Motor neuron (in vitro differentiated cells): ENCODE data around the gene ARHGAP24. TPM values are rescaled to one million over a fixed set of nuclear protein-coding genes. Genes with fewer than 3 reads are reported as not detected.
A peak's percentile ranks its signal among the peaks of the same experiment; 100 is the strongest.
"Not testable (repeated sequence)": the region's sequence is repeated elsewhere in the genome, so short reads cannot be mapped to it uniquely, and the experiment has no call there.

Experiments used
- ATAC-seq, 8 experiments: fragments of 200-7000 bp; cut with Tn5 transposase; replicated peaks in 6 of 8; 2 replicates each; pipeline ENCODE4 v1.8.0; 2021; ENCODE audit warnings: mild to moderate bottlenecking in 8 of 8, moderate library complexity in 8 of 8
- H3K27ac ChIP-seq, 2 donors: fragments of 250-450 bp; sonication (Bioruptor Pico); 2 replicates each; pipeline ENCODE4 v1.9.0; 2021; ENCODE audit warnings: antibody characterized with exemption in 2 of 2, mild to moderate bottlenecking in 2 of 2, moderate library complexity in 1 of 2
- H3K4me1 ChIP-seq, 2 donors: fragments of 250-450 bp; sonication (Bioruptor Pico); replicated peaks in 1 of 2; 2 replicates each; pipeline ENCODE4 v1.6.1; 2021; ENCODE audit warnings: antibody characterized with exemption in 2 of 2, mild to moderate bottlenecking in 2 of 2, moderate library complexity in 1 of 2
- H3K4me3 ChIP-seq, 5 donors: fragments of 250-450 bp; sonication (Bioruptor Pico); 2 replicates each; pipeline ENCODE4 v1.9.0; 2021; ENCODE audit warnings: antibody characterized with exemption in 5 of 5, mild to moderate bottlenecking in 5 of 5, moderate library complexity in 4 of 5
- WGBS, 10 experiments: fragments of 450-650 bp; shearing (Covaris generic); methylation state at CpG; one replicate each; pipeline ENCODE4 v1.0.0; 2022; 5-methylcytosine and 5-hydroxymethylcytosine counted together
- in situ Hi-C, 9 experiments: fragments of 400-800 bp; cut with MboI; loops; one replicate each; pipeline ENCODE4 v1.15.0; 2021; ENCODE audit warnings: low sequenced_read_pairs in 9 of 9, low pct_unique_long_range_greater_than_20kb in 2 of 9; ENCODE audit not compliant: unreplicated experiment in 9 of 9
- total RNA-seq, 8 experiments: library from RNA; unstranded; fragments of 300-600 nt; gene quantifications; 2 replicates each; pipeline versions ENCODE4 v1.2.3 to v1.2.4, GENCODE V29; 2022

The ARHGAP24 gene
- total RNA-seq, 8 experiments from 2014 or later = 0.67 to 17.6 (median 2.5) TPM

GRCh38 chr4:85965017-85965416, 490.1 kb downstream of the ARHGAP24 start:
- in situ Hi-C loops = loop anchor here in 2 of 9 experiments (25.0 kb wide), 2 partner anchors 203 to 878 kb away; no protein-coding TSS in a partner anchor
- not testable (repeated sequence) for H3K4me3 ChIP-seq, H3K4me1 ChIP-seq, ATAC-seq, H3K27ac ChIP-seq
- WGBS, 10 experiments = 86 to 100% (median 97%) methylated on average over 2 to 4 of the region's 4 CpGs; no CpG with 5 or more reads in 4 of the 10 experiments

GRCh38 chr4:85965529-85965928, 490.6 kb downstream of the ARHGAP24 start:
- 78 to 100% (median 80%) methylated on average over 1 of the region's 1 CpG; no CpG with 5 or more reads in 7 of the 10 experiments for WGBS, 10 experiments
- no peak for ATAC-seq
- in situ Hi-C loops = loop anchor here in 2 of 9 experiments (25.0 kb wide), 2 partner anchors 203 to 878 kb away; no protein-coding TSS in a partner anchor
- no peak overlapping the region for H3K4me3 ChIP-seq
- no peak overlapping the region for H3K27ac ChIP-seq
- H3K4me1 ChIP-seq = no peaks in the 10 kb centered on the region

GRCh38 chr4:85966373-85966772, 491.4 kb downstream of the ARHGAP24 start:
- WGBS, 10 experiments = 24 to 100% (median 67%) methylated on average over 1 to 2 of the region's 2 CpGs; no CpG with 5 or more reads in 1 of the 10 experiments
- H3K27ac ChIP-seq = no peak overlapping the region
- ATAC-seq = no peak
- no peak overlapping the region for H3K4me3 ChIP-seq
- in situ Hi-C loops = loop anchor here in 2 of 9 experiments (25.0 kb wide), 2 partner anchors 204 to 879 kb away; no protein-coding TSS in a partner anchor
- H3K4me1 ChIP-seq = no peaks in the 10 kb centered on the region

- WGBS, 10 experiments = 71 to 100% (median 94%) methylated on average over 1 to 2 of the region's 2 CpGs; no CpG with 5 or more reads in 4 of the 10 experiments
- Histone ChIP-seq H3K4me1 (no peaks in the 10 kb centered on the region), H3K27ac (no peak overlapping the region), H3K4me3 (no peak overlapping the region)
- ATAC-seq = no peak
- in situ Hi-C loops = loop anchor here in 2 of 9 experiments (25.0 kb wide), 2 partner anchors 206 to 881 kb away; no protein-coding TSS in a partner anchor
These were observed 492.9 kb downstream of the ARHGAP24 start for GRCh38 chr4:85967872-85968271.

- ATAC-seq = peak; percentile 43 to 70 (median 55)
- 6 to 52% (median 29%) methylated on average over 2 to 3 of the region's 3 CpGs; no CpG with 5 or more reads in 1 of the 10 experiments for WGBS, 10 experiments
- Histone ChIP-seq H3K4me3 (no peak overlapping the region), H3K4me1 (no peaks in the 10 kb centered on the region), H3K27ac (no peak overlapping the region)
- in situ Hi-C loops = loop anchor here in 2 of 9 experiments (25.0 kb wide), 2 partner anchors 207 to 882 kb away; no protein-coding TSS in a partner anchor
These were observed 494.2 kb downstream of the ARHGAP24 start for GRCh38 chr4:85968945-85969819.

GRCh38 chr4:85970535-85970934, 495.6 kb downstream of the ARHGAP24 start:
- in situ Hi-C loops = loop anchor here in 3 of 9 experiments (10.0 to 25.0 kb wide), 3 partner anchors 186 to 883 kb away; no protein-coding TSS in a partner anchor
- no peak for ATAC-seq
- Histone ChIP-seq H3K27ac (no peak overlapping the region), H3K4me3 (no peak overlapping the region), H3K4me1 (no peaks in the 10 kb centered on the region)
- 35 to 100% (median 75%) methylated on average over 1 to 2 of the region's 2 CpGs; no CpG with 5 or more reads in 5 of the 10 experiments for WGBS, 10 experiments

GRCh38 chr4:85979276-85979675, 504.3 kb downstream of the ARHGAP24 start:
- WGBS, 10 experiments = 37 to 100% (median 76%) methylated on average over 1 to 3 of the region's 3 CpGs; no CpG with 5 or more reads in 1 of the 10 experiments
- ATAC-seq = no peak
- H3K4me1 ChIP-seq = no peaks in the 10 kb centered on the region
- no peak overlapping the region for H3K4me3 ChIP-seq
- in situ Hi-C loops = loop anchor here in 1 of 9 experiments (10.0 kb wide), 1 partner anchor 194 kb away; no protein-coding TSS in a partner anchor
- H3K27ac ChIP-seq = no peak overlapping the region

- no peak overlapping the region for H3K4me3 ChIP-seq
- no peaks in the 10 kb centered on the region for H3K4me1 ChIP-seq
- WGBS, 10 experiments = 70 to 100% (median 100%) methylated on average over 1 of the region's 1 CpG; no CpG with 5 or more reads in 2 of the 10 experiments
- ATAC-seq = no peak
- H3K27ac ChIP-seq = no peak overlapping the region
- in situ Hi-C loops = no loop called here
These were observed 511.3 kb downstream of the ARHGAP24 start for GRCh38 chr4:85986266-85986665.

GRCh38 chr4:85993641-85994040, 518.7 kb downstream of the ARHGAP24 start:
- H3K27ac ChIP-seq = no peak overlapping the region
- ATAC-seq = no peak
- 49 to 100% (median 100%) methylated on average over 1 to 2 of the region's 2 CpGs; no CpG with 5 or more reads in 3 of the 10 experiments for WGBS, 10 experiments
- no peaks in the 10 kb centered on the region for H3K4me1 ChIP-seq
- no peak overlapping the region for H3K4me3 ChIP-seq
- in situ Hi-C loops = no loop called here

- H3K4me3 ChIP-seq = no peak overlapping the region
- no peak for ATAC-seq
- no peak overlapping the region for H3K27ac ChIP-seq
- peaks cover 0 to 2% of the 10 kb centered on the region in 2 donors for H3K4me1 ChIP-seq
- in situ Hi-C loops = no loop called here
These were observed 519.6 kb downstream of the ARHGAP24 start for GRCh38 chr4:85994576-85994975.

- 60 to 100% (median 100%) methylated on average over 1 to 4 of the region's 6 CpGs; no CpG with 5 or more reads in 3 of the 10 experiments for WGBS, 10 experiments
- H3K4me1 ChIP-seq = peaks cover 0 to 2% of the 10 kb centered on the region in 2 donors
- in situ Hi-C loops = no loop called here
- no peak overlapping the region for H3K4me3 ChIP-seq
- no peak overlapping the region for H3K27ac ChIP-seq
- no peak for ATAC-seq
These were observed 520.4 kb downstream of the ARHGAP24 start for GRCh38 chr4:85995361-85995760.

GRCh38 chr4:86001591-86001990, 526.6 kb downstream of the ARHGAP24 start:
- H3K4me1 ChIP-seq = peaks cover 0 to 2% of the 10 kb centered on the region in 2 donors
- in situ Hi-C loops = no loop called here
- ATAC-seq = no peak
- WGBS, 10 experiments = 50 to 100% (median 100%) methylated on average over 1 to 2 of the region's 2 CpGs; no CpG with 5 or more reads in 3 of the 10 experiments
- H3K27ac ChIP-seq = no peak overlapping the region
- H3K4me3 ChIP-seq = no peak overlapping the region

- in situ Hi-C loops = no loop called here
- H3K4me3 ChIP-seq = no peak overlapping the region
- ATAC-seq = no peak
- no peak overlapping the region for H3K27ac ChIP-seq
- 60 to 100% (median 100%) methylated on average over 1 to 2 of the region's 2 CpGs; no CpG with 5 or more reads in 3 of the 10 experiments for WGBS, 10 experiments
- H3K4me1 ChIP-seq = peaks cover 0 to 2% of the 10 kb centered on the region in 2 donors
These were observed 529.1 kb downstream of the ARHGAP24 start for GRCh38 chr4:86004030-86004429.
